COLO829 (cell line): ENCODE data around the gene WDR48.

Experiments used
- DNase-seq: peaks from one replicate; pipeline ENCODE4 v3.0.0; 2012; ENCODE audit warnings: low spot score

WDR48 gene

GRCh38 chr3:39124876-39125840, 73.3 kb downstream of the WDR48 start:
- DNase-seq = no peak

GRCh38 chr3:39125841-39126500, 74.2 kb downstream of the WDR48 start:
- no peak for DNase-seq

GRCh38 chr3:39126532-39127071, 74.8 kb downstream of the WDR48 start:
- DNase-seq = no peak

- DNase-seq = no peak
These were observed 75.6 kb downstream of the WDR48 start for GRCh38 chr3:39127269-39127907.

DNA sequence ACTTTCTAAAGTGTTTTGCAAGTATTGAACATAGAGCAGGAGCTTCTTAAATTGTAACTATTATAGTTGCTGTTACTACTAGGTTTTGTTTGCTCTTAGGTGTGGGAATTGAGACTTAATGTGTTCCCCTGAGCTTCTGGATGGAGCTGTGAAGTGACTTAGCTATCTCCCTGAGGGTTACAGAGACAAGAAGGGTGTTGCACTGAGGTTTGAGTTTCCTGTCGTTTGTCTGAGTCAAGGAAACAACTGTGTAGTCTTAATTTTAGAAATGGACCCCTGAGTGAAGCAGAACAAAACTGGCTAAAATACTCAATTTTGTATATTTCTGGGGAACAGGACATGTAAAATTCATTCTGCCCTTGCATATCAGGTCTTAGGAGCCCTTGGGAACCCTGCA, 76.1 kb downstream of the WDR48 start:
- DNase-seq = no peak

DNA sequence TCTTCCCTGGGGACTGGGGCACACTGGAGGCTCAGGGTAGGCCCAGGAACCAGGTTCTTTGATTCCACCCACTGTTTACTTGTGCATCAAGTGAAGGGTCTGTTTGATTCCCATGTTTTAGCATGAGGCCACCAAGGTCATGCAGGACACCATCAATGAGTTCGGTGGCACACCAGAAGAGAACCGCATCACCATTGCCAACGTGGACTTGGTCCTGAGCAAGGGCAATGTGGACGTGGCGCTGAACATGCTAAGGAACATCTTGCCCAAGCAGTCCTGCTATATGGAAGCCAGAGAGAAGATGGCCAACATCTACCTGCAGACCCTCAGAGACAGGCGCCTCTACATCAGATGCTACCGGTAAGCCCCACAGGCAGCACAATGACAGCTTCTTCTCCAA, 77.1 kb downstream of the WDR48 start:
- no peak for DNase-seq

GRCh38 chr3:39130026-39130425, 78.2 kb downstream of the WDR48 start:
- no peak for DNase-seq

- no peak for DNase-seq
These were observed 79.0 kb downstream of the WDR48 start for GRCh38 chr3:39130693-39131265.

GRCh38 chr3:39132096-39133092, 80.6 kb downstream of the WDR48 start:
- no peak for DNase-seq

DNA sequence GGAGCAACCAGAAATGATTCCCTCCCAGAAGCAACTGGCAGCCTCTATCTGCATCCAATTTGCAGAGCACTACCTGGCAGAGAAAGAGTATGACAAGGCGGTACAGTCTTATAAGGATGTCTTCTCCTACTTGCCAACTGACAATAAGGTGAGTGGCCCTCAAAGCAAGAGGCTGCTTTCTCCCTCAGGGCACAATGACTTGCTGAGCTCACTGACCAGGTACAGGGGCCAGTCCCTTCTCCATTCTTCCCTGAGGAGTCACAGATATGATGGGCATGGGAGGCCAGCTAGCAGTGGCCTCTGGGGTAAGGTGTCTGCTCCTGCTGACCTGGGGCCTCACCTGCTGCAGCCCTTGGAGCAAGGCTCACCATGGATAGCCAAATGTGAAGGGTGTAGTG, 81.3 kb downstream of the WDR48 start:
- no peak for DNase-seq

DNA sequence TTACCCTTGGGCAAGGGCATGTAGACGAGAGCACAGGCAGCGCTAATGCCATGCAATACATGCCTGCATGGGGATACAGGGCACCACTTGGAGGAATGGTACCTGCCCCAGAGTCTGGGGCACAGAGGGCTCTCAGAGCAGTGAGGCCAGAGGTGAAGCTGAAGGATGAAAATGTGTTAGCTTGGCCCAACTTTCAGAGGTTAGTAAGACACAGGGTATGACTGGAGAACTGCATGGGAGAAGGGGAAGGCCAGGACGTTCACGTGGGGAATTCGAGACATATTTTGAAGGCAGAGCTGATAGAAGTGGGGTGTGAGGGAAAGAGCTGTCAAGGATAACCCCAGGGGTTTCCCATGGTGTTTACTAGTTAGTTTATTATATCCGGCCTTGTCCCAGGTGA, 82.0 kb downstream of the WDR48 start:
- DNase-seq = no peak

- DNase-seq = no peak
These were observed 82.5 kb downstream of the WDR48 start for GRCh38 chr3:39134305-39134704.

GRCh38 chr3:39135170-39135805, 83.5 kb downstream of the WDR48 start:
- no peak for DNase-seq

GRCh38 chr3:39136533-39137434, 85.0 kb downstream of the WDR48 start:
- no peak for DNase-seq

DNA sequence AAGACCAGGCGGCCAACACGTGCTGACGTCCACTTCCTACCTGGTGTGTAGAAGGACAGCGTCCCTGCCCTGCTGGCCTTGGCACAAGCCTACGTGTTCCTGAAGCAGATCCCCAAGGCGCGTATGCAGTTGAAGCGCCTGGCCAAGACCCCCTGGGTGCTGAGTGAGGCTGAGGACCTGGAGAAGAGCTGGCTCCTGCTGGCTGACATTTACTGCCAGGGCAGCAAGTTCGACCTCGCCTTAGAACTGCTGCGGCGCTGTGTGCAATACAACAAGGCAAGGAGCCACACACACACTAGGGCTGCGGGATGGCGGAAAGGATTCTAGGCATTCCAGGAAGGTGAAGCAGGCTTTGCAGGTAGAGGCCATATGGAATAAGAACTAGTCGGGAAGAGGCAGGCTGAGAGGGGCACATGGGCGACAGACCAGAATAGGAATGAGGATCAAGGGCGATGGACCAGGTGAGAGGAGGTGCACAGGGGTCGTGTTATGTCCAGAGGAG, 85.7 kb downstream of the WDR48 start:
- DNase-seq = no peak

- DNase-seq = no peak
These were observed 86.4 kb downstream of the WDR48 start for GRCh38 chr3:39137991-39138803.

- DNase-seq = no peak
These were observed 87.1 kb downstream of the WDR48 start for GRCh38 chr3:39138804-39139415.

- no peak for DNase-seq
These were observed 87.6 kb downstream of the WDR48 start for GRCh38 chr3:39139442-39139841.
